Measurements from ENCODE around the gene MARCKSL1.
"Not testable (repeated sequence)": the region's sequence is repeated elsewhere in the genome, so short reads cannot be mapped to it uniquely, and the experiment has no call there.

Gene MARCKSL1

DNA sequence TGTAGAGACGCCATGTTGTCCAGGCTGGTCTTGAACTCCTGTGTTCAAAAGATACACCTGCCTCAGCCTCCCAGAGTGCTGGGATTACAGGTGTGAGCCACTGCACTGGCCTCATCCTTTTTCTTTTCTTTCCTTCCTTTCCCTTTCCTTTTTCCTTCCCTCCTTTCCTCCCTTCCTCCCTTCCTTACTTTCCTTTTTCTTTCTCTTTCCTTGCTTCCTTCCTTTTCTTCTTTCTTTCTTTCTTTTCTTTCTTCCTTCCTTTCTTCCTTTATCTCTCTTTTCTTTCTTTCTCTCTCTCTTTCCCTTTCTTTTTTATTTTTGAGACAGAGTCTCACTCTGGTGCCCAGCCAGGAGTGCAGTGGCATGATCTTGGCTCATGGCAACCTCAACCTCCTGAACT lies 20.4 kb upstream of the MARCKSL1 start:
- no peak for TF ChIP-seq MYC (IDR thresholded peaks at IDR 0.05; ENCODE audit: low read depth, low read length)
- TF ChIP-seq, protein P1, sequence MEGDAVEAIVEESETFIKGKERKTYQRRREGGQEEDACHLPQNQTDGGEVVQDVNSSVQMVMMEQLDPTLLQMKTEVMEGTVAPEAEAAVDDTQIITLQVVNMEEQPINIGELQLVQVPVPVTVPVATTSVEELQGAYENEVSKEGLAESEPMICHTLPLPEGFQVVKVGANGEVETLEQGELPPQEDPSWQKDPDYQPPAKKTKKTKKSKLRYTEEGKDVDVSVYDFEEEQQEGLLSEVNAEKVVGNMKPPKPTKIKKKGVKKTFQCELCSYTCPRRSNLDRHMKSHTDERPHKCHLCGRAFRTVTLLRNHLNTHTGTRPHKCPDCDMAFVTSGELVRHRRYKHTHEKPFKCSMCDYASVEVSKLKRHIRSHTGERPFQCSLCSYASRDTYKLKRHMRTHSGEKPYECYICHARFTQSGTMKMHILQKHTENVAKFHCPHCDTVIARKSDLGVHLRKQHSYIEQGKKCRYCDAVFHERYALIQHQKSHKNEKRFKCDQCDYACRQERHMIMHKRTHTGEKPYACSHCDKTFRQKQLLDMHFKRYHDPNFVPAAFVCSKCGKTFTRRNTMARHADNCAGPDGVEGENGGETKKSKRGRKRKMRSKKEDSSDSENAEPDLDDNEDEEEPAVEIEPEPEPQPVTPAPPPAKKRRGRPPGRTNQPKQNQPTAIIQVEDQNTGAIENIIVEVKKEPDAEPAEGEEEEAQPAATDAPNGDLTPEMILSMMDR (IDR thresholded peaks at IDR 0.05; ENCODE audit: low read depth, low read length) = no peak
- no peak for TF ChIP-seq POLR2A (IDR thresholded peaks at IDR 0.05; ENCODE audit: extremely low read depth, insufficient read length)
- no peak overlapping the region for H3K4me3 ChIP-seq (ENCODE audit: low read depth, low read length)
- no peak for DNase-seq (ENCODE audit: low read depth)

DNA sequence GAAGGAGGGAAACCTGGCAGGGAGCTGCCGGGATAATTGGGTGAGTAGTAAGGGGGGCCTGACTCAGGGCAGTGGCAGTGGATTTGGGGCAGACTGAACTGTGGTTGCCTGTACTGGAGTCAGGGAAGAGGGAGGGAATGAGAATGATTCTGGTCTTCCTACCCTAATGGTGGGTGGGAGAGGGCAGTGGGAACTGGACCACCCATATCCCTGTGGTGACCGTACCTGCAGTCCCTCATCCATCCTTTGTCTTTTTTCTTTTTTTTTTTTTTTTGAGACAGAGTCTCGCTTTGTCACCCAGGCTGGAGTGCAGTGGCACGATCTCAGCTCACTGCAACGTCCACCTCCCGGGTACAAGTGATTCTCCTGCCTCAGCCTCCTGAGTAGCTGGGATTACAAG lies 19.7 kb upstream of the MARCKSL1 start:
- not testable (repeated sequence) for H3K4me3 ChIP-seq (ENCODE audit: low read depth, low read length); DNase-seq (ENCODE audit: low read depth)

DNA sequence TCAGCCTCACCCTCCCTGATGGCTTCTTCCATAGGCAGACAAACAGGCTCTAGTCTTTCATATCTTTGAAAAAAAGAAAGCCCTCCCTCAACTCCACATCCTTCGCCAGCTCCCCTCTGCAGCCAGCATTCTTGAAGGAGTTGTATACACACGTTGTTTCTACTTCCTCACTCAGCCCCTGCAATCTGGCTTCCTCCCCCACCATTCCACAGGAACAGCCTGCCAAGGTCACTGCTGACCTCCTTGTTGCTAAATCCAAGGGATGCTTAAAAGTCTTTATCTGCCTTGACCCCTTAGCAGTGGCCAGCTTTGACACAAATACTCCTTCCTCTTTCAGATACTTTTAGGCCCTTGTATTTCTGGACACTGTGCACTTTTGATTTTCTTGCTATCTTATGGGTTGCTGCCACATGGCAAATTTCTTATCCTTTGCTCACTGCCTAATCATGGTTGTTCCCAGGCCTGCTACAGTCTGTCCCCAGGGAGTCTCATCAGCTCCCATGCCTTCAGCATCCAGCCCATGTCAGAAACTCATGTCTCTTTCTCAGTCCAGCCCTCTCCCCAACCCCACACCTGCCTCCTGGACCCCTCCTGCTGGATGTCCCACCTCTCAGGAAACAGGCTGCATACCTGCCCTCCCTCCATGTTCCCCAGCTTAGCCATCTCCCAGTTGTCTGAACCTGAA lies 18.0 kb upstream of the MARCKSL1 start:
- TF ChIP-seq POLR2A (IDR thresholded peaks at IDR 0.05; ENCODE audit: extremely low read depth, insufficient read length) = no peak
- TF ChIP-seq, protein P1 (IDR thresholded peaks at IDR 0.05; ENCODE audit: low read depth, low read length) = no peak
- TF ChIP-seq MYC (IDR thresholded peaks at IDR 0.05; ENCODE audit: low read depth, low read length) = no peak
- TF ChIP-seq, protein P2, sequence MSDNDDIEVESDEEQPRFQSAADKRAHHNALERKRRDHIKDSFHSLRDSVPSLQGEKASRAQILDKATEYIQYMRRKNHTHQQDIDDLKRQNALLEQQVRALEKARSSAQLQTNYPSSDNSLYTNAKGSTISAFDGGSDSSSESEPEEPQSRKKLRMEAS (IDR thresholded peaks at IDR 0.05; ENCODE audit: low read depth, low read length) = no peak
- DNase-seq (ENCODE audit: low read depth) = peak; percentile 47
- H3K4me3 ChIP-seq (ENCODE audit: low read depth, low read length) = no peak overlapping the region

DNA sequence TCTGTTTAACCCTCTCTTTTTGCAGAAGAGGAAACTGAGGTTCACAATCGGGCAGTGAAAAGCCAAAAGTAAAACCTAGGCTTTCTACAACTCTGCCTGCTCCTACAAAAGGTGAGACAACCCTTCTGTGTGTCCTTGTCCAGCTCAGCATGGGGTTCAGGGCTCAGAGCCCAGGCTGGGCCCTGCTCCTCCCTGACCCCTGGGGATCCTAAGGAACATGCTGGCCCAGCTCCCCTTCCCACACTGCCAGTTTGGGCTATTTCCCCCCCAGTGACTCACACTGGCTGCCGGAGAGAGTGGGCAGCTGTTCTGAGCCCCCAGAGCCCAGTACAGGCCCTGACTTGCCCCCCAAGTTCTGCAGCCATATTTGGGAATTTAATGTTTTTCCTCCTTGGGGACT lies 17.4 kb upstream of the MARCKSL1 start:
- no peak for DNase-seq (ENCODE audit: low read depth)
- TF ChIP-seq MYC (IDR thresholded peaks at IDR 0.05; ENCODE audit: low read depth, low read length) = no peak
- no peak overlapping the region for H3K4me3 ChIP-seq (ENCODE audit: low read depth, low read length)

DNA sequence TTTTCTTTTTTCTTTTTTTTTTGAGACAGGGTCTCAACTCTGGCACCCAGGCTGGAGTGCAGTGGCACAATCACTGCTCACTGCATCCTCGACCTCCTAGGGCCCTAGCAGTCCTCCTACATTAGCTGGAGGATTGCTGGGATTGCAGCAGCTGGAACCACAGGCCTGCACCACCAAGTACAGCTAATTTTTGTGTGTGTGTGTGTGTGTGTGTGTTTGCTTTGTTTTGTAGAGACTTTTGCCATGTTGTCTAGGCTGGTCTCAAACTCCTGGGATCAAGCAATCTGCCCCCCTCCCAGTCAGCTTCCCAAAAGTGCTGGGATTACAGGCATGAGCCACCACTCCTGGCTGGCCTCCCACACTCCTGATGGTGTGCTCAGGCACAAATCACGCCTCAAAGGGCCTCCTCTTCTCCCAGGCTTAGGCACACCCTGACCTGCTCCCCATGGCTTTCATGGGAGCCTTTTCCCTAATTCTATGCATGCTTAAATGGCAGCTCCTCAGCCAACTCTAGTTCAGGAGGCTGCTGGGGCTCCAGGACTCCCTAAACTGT lies 16.9 kb upstream of the MARCKSL1 start:
- H3K4me3 ChIP-seq (ENCODE audit: low read depth, low read length) = no peak overlapping the region
- DNase-seq (ENCODE audit: low read depth) = no peak
- TF ChIP-seq, protein P1 (IDR thresholded peaks at IDR 0.05; ENCODE audit: low read depth, low read length) = no peak

DNA sequence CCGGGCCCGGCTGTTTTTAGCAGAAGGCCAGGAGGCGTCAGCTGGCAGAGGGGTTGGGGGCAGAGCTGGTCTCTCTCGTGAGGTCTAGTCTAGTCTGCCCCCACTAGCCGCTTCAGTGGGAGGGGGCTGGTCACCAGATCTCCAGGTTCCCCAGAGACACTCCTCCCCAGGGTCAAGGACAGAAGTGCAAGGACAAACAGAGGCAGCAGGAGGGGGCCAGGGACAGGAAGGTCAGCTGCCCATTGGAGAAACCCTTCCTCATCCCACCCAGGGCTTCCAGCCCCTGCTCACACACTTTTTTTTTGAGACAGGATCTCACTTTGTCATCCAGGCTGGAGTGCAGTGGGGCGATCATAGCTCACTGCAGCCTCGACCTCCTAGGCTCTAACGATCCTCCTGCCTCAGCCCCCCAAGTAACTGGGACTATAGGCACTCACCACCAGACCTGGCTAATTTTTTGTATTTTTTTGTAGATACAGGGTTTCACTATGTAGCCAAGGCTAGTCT lies 16.3 kb upstream of the MARCKSL1 start:
- TF ChIP-seq, protein P1 (IDR thresholded peaks at IDR 0.05; ENCODE audit: low read depth, low read length) = no peak
- TF ChIP-seq, protein P2 (IDR thresholded peaks at IDR 0.05; ENCODE audit: low read depth, low read length) = no peak
- TF ChIP-seq MYC (IDR thresholded peaks at IDR 0.05; ENCODE audit: low read depth, low read length) (no peak), POLR2A (IDR thresholded peaks at IDR 0.05; ENCODE audit: extremely low read depth, insufficient read length) (no peak)
- H3K4me3 ChIP-seq (ENCODE audit: low read depth, low read length) = peak overlapping the region; percentile 44
- DNase-seq (ENCODE audit: low read depth) = no peak

DNA sequence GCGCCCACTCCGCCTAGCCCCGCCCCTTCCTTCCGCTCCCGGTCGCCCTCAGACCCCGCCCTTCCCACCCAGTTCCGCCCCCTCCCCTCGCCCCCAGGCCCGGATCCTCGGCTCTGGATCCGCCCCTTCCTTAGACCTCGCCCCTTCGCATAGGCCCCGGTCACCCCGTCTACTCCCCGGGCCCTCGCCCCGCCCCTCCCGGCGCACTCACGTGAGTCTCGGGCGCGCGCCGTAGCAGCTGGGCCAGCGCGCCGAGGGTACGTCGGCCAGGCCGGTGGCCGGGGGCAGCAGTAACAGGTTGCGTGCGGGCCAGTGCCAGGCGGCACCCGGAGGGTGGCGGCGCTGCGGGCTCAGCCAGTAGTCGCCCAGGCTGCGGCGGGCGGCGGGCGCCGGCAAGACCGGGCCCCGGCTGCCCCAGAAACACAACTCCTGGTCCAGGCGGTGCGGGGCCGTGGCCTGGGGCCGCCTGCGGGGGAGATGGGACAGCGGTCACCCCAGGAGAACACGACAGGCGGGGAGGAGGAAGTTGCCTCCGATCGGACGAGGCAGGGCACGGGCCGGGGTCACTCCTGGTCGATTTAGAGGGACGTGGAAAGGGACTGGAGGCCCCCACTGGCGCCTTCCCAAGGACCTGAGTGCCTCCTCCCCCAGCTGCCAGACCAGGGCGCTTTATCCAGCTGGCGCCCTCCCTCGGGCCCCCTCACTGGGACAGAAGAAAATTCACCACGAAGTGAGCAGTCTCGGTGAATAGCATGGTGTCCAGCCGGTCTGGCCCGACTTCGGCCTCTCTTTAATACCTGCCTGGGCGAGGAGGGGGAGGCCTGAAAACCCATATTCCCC lies 15.6 kb upstream of the MARCKSL1 start:
- peak overlapping the region; percentile 57 for H3K4me3 ChIP-seq (ENCODE audit: low read depth, low read length)
- DNase-seq (ENCODE audit: low read depth) = peak; percentile 91
- TF ChIP-seq, protein P2 (IDR thresholded peaks at IDR 0.05; ENCODE audit: low read depth, low read length) = no peak
- peak; percentile 49 for TF ChIP-seq POLR2A (IDR thresholded peaks at IDR 0.05; ENCODE audit: extremely low read depth, insufficient read length)
- TF ChIP-seq, protein P1 (IDR thresholded peaks at IDR 0.05; ENCODE audit: low read depth, low read length) = no peak
- no peak for TF ChIP-seq MYC (IDR thresholded peaks at IDR 0.05; ENCODE audit: low read depth, low read length)
